ENCODE measurements around the gene HOXD3. TPM values are rescaled to one million over a fixed set of nuclear protein-coding genes. Genes with fewer than 3 reads are reported as not detected.

HOXD3 gene
- total RNA-seq, 1 experiment from 2014 or later, result not detected

- no peak for DNase-seq (ENCODE audit: low spot score)
Observed at GRCh38 chr2:176161825-176162626, 4.9 kb downstream of the HOXD3 start.

GRCh38 chr2:176162911-176163671 is 6.0 kb downstream of the HOXD3 start:
- no peak for DNase-seq (ENCODE audit: low spot score)

- no peak for DNase-seq (ENCODE audit: low spot score)
Observed at GRCh38 chr2:176163672-176164056, 6.6 kb downstream of the HOXD3 start.

GRCh38 chr2:176164201-176164600 is 7.1 kb downstream of the HOXD3 start:
- no peak for DNase-seq (ENCODE audit: low spot score)

- DNase-seq (ENCODE audit: low spot score), result no peak
Observed at GRCh38 chr2:176164611-176165369, 7.7 kb downstream of the HOXD3 start.

GRCh38 chr2:176165370-176166050 is 8.4 kb downstream of the HOXD3 start:
- DNase-seq (ENCODE audit: low spot score), result no peak

DNA sequence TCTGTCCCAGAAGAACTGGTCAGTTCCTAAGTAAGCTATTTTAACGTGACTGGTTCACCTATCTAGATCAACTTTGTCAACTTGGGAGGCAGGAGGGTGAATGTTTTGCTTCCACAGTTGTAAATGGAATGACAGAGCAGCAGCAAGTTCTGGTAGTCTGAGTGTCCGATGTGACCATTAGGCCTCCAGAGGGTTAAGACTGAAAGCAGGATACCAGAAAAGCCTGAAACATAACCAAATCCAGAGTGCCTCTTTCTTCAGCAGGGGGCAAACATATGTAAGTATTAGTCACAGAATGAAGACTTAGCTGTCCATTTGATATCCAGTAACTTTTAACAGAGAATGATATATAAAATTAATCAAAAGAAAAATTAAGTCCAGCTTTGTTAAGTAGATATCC is 9.2 kb downstream of the HOXD3 start:
- no peak for DNase-seq (ENCODE audit: low spot score)

GRCh38 chr2:176167398-176167797 is 10.3 kb downstream of the HOXD3 start:
- no peak for DNase-seq (ENCODE audit: low spot score)

- no peak for DNase-seq (ENCODE audit: low spot score)
Observed at GRCh38 chr2:176169181-176169580, 12.1 kb downstream of the HOXD3 start.

- DNase-seq (ENCODE audit: low spot score), result no peak
Observed at GRCh38 chr2:176169711-176170110, 12.6 kb downstream of the HOXD3 start.

- DNase-seq (ENCODE audit: low spot score), result no peak
Observed at GRCh38 chr2:176170602-176171305, 13.6 kb downstream of the HOXD3 start.

DNA sequence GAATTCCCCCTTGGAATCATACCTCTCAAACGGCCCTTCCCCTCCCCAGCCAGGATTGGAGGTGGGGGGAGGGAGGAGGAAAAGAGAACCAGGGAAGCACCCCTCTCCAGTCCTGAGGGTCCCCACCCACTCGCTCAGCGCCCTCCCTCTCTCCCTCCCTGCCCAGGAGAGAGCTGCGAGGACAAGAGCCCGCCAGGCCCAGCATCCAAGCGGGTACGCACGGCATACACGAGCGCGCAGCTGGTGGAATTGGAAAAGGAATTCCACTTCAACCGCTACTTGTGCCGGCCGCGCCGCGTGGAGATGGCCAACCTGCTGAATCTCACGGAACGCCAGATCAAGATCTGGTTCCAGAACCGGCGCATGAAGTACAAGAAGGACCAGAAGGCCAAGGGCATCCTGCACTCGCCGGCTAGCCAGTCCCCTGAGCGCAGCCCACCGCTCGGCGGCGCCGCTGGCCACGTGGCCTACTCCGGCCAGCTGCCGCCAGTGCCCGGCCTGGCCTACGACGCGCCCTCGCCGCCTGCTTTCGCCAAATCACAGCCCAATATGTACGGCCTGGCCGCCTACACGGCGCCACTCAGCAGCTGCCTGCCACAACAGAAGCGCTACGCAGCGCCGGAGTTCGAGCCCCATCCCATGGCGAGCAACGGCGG is 14.4 kb downstream of the HOXD3 start:
- no peak for DNase-seq (ENCODE audit: low spot score)

DNA sequence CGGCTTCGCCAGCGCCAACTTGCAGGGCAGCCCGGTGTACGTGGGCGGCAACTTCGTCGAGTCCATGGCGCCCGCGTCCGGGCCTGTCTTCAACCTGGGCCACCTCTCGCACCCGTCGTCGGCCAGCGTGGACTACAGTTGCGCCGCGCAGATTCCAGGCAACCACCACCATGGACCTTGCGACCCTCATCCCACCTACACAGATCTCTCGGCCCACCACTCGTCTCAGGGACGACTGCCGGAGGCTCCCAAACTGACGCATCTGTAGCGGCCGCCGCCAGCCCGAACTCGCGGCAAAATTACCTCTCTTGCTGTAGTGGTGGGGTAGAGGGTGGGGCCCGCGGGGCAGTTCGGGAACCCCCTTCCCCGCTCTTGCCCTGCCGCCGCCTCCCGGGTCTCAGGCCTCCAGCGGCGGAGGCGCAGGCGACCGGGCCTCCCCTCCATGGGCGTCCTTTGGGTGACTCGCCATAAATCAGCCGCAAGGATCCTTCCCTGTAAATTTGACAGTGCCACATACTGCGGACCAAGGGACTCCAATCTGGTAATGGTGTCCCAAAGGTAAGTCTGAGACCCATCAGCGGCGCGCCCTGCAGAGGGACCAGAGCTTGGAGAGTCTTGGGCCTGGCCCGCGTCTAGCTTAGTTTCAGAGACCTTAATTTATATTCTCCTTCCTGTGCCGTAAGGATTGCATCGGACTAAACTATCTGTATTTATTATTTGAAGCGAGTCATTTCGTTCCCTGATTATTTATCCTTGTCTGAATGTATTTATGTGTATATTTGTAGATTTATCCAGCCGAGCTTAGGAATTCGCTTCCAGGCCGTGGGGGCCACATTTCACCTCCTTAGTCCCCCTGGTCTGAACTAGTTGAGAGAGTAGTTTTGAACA is 15.1 kb downstream of the HOXD3 start:
- DNase-seq (ENCODE audit: low spot score), result no peak

GRCh38 chr2:176172895-176173566 is 15.9 kb downstream of the HOXD3 start:
- DNase-seq (ENCODE audit: low spot score), result no peak

DNA sequence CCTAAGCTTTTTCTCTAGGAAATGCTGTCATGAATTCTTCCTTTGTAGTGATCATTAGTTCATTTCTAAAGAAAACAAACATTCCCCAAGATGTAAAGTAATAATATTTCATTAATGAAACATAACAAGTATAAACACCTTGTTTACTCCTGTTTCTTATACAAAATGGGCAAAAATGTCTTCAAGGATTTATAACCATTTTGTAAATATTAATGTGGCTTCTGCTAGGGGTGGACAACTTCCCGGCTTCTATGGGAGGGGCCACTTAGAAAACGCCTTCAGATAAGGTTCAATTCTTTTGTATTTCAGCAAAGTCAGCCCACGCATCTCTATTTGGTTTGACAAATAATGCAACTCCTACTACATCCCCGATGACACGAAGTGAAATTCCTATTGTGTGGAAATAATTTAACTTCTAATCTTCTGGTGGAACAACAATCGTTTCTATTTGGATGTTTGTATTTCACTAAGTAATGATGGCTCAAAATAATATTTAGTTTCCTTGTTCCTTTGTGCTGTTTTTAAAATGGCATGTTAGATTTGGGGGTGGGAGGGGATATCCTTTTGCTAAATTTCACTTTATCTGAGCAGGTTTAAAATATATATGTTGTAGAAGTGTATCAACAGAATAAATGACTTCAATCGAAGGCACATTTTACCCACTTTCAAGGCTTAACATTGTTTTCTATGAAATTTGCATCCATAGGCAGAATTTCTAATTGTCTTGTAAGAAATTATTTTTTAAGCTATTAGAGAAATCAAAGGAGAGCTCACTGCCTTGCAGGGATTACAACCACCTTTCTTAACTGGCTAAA is 16.7 kb downstream of the HOXD3 start:
- DNase-seq (ENCODE audit: low spot score), result no peak

GRCh38 chr2:176174382-176174823 is 17.3 kb downstream of the HOXD3 start:
- DNase-seq (ENCODE audit: low spot score), result no peak

- no peak for DNase-seq (ENCODE audit: low spot score)
Observed at GRCh38 chr2:176174824-176175708, 18.0 kb downstream of the HOXD3 start.

All from HT-29 (cell line).